ENCODE measurements around the gene GIGYF2.
"Not testable (repeated sequence)": the region's sequence is repeated elsewhere in the genome, so short reads cannot be mapped to it uniquely, and the experiment has no call there.

DNA sequence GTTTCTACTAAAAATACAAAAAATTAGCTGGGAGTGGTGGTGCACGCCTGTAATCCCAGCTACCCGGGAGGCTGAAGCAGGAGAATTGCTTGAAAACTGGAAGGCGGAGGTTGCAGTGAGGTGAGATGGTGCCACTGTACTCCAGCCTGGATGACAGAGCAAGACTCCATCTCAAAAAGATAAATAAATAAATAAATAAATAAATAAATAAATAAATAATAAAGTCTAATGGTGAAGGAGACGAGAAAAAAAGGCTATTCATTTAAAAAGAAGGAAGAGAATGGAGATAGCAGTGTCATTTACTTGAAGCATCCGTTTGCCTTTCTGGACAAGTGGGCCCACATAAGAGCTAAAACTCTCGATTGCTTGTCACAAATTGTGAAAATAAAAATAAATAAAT, 11.7 kb upstream of the GIGYF2 start:
- TF ChIP-seq, protein P1, sequence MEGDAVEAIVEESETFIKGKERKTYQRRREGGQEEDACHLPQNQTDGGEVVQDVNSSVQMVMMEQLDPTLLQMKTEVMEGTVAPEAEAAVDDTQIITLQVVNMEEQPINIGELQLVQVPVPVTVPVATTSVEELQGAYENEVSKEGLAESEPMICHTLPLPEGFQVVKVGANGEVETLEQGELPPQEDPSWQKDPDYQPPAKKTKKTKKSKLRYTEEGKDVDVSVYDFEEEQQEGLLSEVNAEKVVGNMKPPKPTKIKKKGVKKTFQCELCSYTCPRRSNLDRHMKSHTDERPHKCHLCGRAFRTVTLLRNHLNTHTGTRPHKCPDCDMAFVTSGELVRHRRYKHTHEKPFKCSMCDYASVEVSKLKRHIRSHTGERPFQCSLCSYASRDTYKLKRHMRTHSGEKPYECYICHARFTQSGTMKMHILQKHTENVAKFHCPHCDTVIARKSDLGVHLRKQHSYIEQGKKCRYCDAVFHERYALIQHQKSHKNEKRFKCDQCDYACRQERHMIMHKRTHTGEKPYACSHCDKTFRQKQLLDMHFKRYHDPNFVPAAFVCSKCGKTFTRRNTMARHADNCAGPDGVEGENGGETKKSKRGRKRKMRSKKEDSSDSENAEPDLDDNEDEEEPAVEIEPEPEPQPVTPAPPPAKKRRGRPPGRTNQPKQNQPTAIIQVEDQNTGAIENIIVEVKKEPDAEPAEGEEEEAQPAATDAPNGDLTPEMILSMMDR (conservative IDR thresholded peaks at IDR 0.05; ENCODE audit: low read length): not testable (repeated sequence)
- not testable (repeated sequence) for TF ChIP-seq EZH2phosphoT487 (IDR thresholded peaks at IDR 0.05; ENCODE audit: borderline replicate concordance, low read depth, low read length)
